ENCODE results near the gene TMTC3. TPM values are rescaled to one million over a fixed set of nuclear protein-coding genes. Genes with fewer than 3 reads are reported as not detected.

Gene TMTC3
- total and polyA plus RNA-seq, 2 experiments from 2014 or later: 17.7 to 53.8 TPM

DNA sequence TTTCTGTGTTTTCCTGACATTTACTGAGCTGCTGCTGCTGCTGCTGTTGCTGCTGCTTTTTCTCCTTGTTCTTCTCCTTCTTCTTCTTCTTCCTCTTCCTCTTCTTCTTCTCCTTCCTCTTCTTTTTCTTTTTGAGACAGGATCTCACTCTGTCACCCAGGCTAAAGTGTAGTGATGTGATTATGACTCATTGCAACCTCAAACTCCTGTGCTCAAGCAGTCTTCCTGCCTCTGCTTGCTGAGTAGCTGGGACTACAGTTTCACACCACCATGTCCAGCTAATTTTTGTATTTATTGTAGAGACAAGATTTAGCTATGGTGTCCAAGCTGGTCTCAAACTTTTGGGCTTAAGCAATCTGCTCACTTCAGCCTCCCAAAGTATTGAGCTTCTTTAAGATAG, 95.8 kb downstream of the TMTC3 start (continued):
- TF ChIP-seq, protein P1, sequence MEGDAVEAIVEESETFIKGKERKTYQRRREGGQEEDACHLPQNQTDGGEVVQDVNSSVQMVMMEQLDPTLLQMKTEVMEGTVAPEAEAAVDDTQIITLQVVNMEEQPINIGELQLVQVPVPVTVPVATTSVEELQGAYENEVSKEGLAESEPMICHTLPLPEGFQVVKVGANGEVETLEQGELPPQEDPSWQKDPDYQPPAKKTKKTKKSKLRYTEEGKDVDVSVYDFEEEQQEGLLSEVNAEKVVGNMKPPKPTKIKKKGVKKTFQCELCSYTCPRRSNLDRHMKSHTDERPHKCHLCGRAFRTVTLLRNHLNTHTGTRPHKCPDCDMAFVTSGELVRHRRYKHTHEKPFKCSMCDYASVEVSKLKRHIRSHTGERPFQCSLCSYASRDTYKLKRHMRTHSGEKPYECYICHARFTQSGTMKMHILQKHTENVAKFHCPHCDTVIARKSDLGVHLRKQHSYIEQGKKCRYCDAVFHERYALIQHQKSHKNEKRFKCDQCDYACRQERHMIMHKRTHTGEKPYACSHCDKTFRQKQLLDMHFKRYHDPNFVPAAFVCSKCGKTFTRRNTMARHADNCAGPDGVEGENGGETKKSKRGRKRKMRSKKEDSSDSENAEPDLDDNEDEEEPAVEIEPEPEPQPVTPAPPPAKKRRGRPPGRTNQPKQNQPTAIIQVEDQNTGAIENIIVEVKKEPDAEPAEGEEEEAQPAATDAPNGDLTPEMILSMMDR (conservative IDR thresholded peaks at IDR 0.05; ENCODE audit: low read depth in 2 of 2): no peak
- TF ChIP-seq POLR2AphosphoS5 (IDR thresholded peaks at IDR 0.05; ENCODE audit: low read depth) (no peak), JUNB (IDR thresholded peaks at IDR 0.05; ENCODE audit: unreplicated experiment) (no peak), CREB1 (CRISPR knock-in tag; IDR thresholded peaks at IDR 0.05; ENCODE audit: low read depth) (no peak)
- TF ChIP-seq, protein P2, sequence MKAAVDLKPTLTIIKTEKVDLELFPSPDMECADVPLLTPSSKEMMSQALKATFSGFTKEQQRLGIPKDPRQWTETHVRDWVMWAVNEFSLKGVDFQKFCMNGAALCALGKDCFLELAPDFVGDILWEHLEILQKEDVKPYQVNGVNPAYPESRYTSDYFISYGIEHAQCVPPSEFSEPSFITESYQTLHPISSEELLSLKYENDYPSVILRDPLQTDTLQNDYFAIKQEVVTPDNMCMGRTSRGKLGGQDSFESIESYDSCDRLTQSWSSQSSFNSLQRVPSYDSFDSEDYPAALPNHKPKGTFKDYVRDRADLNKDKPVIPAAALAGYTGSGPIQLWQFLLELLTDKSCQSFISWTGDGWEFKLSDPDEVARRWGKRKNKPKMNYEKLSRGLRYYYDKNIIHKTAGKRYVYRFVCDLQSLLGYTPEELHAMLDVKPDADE (IDR thresholded peaks at IDR 0.05): no peak

DNA sequence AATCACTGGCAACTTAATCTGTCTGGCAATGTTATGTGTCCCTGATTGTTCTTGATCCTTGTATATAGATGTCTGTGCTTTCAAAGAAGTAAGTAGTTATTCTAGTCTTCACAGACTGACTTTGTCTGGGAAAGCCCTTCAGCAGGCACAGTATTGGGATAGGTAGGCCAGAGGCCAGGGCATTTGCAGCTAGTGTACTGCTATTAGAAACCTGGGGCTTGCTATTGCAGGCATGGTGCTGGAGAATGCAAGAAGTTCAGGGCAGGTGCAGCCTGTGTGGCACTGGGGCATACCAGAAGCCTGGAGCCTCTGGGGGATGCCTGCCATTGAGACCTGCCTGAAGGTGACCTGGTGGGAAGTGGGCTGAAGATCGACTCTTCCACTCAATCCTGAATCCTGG, 96.3 kb downstream of the TMTC3 start:
- Histone ChIP-seq H3K4me3 (no peak overlapping the region), H3K9me2 (ENCODE audit: insufficient read depth) (no peaks in the 10 kb centered on the region), H3K36me3 (ENCODE audit: insufficient read depth) (no peaks in the 10 kb centered on the region), H3F3A (replicated peaks; ENCODE audit: low read depth) (no peaks in the 10 kb centered on the region), H3K27me3 (ENCODE audit: insufficient read depth) (no peaks in the 10 kb centered on the region), H3K4me2 (no peak overlapping the region), H3K4me1 (ENCODE audit: insufficient read depth) (0 out of 2 replicates have a peak, but pooled peaks cover under 1% of the 10 kb centered on the region), H4K20me1 (replicated peaks; ENCODE audit: insufficient read depth) (no peaks in the 10 kb centered on the region), H2AFZ (no peak overlapping the region), H3K27ac (ENCODE audit: low read depth) (no peak overlapping the region), H3K79me2 (replicated peaks; ENCODE audit: insufficient read depth) (no peaks in the 10 kb centered on the region)
- H3K4me3 Mint-ChIP-seq: no peak overlapping the region
- DNase-seq (ENCODE audit: low spot score) (no peak), ATAC-seq (no peak)
- TF ChIP-seq, protein P3, sequence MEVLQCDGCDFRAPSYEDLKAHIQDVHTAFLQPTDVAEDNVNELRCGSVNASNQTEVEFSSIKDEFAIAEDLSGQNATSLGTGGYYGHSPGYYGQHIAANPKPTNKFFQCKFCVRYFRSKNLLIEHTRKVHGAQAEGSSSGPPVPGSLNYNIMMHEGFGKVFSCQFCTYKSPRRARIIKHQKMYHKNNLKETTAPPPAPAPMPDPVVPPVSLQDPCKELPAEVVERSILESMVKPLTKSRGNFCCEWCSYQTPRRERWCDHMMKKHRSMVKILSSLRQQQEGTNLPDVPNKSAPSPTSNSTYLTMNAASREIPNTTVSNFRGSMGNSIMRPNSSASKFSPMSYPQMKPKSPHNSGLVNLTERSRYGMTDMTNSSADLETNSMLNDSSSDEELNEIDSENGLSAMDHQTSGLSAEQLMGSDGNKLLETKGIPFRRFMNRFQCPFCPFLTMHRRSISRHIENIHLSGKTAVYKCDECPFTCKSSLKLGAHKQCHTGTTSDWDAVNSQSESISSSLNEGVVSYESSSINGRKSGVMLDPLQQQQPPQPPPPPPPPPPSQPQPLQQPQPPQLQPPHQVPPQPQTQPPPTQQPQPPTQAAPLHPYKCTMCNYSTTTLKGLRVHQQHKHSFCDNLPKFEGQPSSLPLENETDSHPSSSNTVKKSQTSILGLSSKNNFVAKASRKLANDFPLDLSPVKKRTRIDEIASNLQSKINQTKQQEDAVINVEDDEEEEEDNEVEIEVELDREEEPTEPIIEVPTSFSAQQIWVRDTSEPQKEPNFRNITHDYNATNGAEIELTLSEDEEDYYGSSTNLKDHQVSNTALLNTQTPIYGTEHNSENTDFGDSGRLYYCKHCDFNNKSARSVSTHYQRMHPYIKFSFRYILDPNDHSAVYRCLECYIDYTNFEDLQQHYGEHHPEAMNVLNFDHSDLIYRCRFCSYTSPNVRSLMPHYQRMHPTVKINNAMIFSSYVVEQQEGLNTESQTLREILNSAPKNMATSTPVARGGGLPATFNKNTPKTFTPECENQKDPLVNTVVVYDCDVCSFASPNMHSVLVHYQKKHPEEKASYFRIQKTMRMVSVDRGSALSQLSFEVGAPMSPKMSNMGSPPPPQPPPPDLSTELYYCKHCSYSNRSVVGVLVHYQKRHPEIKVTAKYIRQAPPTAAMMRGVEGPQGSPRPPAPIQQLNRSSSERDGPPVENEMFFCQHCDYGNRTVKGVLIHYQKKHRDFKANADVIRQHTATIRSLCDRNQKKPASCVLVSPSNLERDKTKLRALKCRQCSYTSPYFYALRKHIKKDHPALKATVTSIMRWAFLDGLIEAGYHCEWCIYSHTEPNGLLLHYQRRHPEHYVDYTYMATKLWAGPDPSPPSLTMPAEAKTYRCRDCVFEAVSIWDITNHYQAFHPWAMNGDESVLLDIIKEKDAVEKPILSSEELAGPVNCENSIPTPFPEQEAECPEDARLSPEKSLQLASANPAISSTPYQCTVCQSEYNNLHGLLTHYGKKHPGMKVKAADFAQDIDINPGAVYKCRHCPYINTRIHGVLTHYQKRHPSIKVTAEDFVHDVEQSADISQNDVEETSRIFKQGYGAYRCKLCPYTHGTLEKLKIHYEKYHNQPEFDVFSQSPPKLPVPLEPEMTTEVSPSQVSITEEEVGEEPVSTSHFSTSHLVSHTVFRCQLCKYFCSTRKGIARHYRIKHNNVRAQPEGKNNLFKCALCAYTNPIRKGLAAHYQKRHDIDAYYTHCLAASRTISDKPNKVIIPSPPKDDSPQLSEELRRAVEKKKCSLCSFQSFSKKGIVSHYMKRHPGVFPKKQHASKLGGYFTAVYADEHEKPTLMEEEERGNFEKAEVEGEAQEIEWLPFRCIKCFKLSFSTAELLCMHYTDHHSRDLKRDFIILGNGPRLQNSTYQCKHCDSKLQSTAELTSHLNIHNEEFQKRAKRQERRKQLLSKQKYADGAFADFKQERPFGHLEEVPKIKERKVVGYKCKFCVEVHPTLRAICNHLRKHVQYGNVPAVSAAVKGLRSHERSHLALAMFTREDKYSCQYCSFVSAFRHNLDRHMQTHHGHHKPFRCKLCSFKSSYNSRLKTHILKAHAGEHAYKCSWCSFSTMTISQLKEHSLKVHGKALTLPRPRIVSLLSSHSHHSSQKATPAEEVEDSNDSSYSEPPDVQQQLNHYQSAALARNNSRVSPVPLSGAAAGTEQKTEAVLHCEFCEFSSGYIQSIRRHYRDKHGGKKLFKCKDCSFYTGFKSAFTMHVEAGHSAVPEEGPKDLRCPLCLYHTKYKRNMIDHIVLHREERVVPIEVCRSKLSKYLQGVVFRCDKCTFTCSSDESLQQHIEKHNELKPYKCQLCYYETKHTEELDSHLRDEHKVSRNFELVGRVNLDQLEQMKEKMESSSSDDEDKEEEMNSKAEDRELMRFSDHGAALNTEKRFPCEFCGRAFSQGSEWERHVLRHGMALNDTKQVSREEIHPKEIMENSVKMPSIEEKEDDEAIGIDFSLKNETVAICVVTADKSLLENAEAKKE (CRISPR knock-in tag; IDR thresholded peaks at IDR 0.05): no peak
- TF ChIP-seq EZH2 (IDR thresholded peaks at IDR 0.05; ENCODE audit: low read depth, unreplicated experiment) (no peak), POLR2AphosphoS5 (IDR thresholded peaks at IDR 0.05; ENCODE audit: low read depth) (no peak), EZH2phosphoT487 (IDR thresholded peaks at IDR 0.05; ENCODE audit: unreplicated experiment) (no peak), ZNF331 (CRISPR knock-in tag; IDR thresholded peaks at IDR 0.05; ENCODE audit: low read depth) (no peak), JUNB (IDR thresholded peaks at IDR 0.05; ENCODE audit: unreplicated experiment) (no peak), CREB1 (CRISPR knock-in tag; IDR thresholded peaks at IDR 0.05; ENCODE audit: low read depth) (no peak)
- TF ChIP-seq, protein P2 (IDR thresholded peaks at IDR 0.05): no peak
- peaks cover 3% of the 10 kb centered on the region for H3K27me3 Mint-ChIP-seq (ENCODE audit: insufficient read depth, low read depth, poor library complexity)
- H3K36me3 Mint-ChIP-seq (ENCODE audit: low read depth): no peaks in the 10 kb centered on the region
- no peak overlapping the region for H3K27ac Mint-ChIP-seq
- peaks cover 5% of the 10 kb centered on the region; the same call in 2 of the 3 replicates for H3K9me3 Mint-ChIP-seq
- no peaks in the 10 kb centered on the region for H3K4me1 Mint-ChIP-seq
